Fibroblast of mammary gland (primary cell): ENCODE results near the gene MBP.

ENCODE experiments used
- DNase-seq: peaks from one replicate; pipeline ENCODE4 v3.0.0-alpha.2; 2010; ENCODE audit warnings: low read depth
- H3K4me3 ChIP-seq: 2 replicates; pipeline ENCODE4 v1.5.1; 2011; ENCODE audit warnings: low read depth, mild to moderate bottlenecking, low read length, moderate library complexity; ENCODE audit not compliant: control insufficient read depth
- CTCF ChIP-seq: conservative IDR thresholded peaks from 2 replicates; pipeline ENCODE4 v1.5.1; 2011; ENCODE audit warnings: low read depth, low read length, inconsistent platforms; ENCODE audit not compliant: control insufficient read depth, insufficient read depth

Gene MBP

GRCh38 chr18:77119851-77120491 lies 12.6 kb downstream of the MBP start:
- DNase-seq = no peak
- no peak for TF ChIP-seq CTCF
- H3K4me3 ChIP-seq = no peak overlapping the region

- TF ChIP-seq CTCF = no peak
- no peak for DNase-seq
- no peak overlapping the region for H3K4me3 ChIP-seq
Measured at GRCh38 chr18:77119101-77119850, 13.3 kb downstream of the MBP start.

GRCh38 chr18:77118256-77119090 lies 14.1 kb downstream of the MBP start:
- no peak for TF ChIP-seq CTCF
- H3K4me3 ChIP-seq = no peak overlapping the region
- no peak for DNase-seq

- no peak overlapping the region for H3K4me3 ChIP-seq
- DNase-seq = no peak
- TF ChIP-seq CTCF = no peak
Measured at GRCh38 chr18:77116201-77117080, 16.1 kb downstream of the MBP start.

GRCh38 chr18:77115192-77115953 lies 17.2 kb downstream of the MBP start:
- DNase-seq = no peak
- no peak for TF ChIP-seq CTCF
- no peak overlapping the region for H3K4me3 ChIP-seq
